ENCODE results near the gene CAP2. TPM values are rescaled to one million over a fixed set of nuclear protein-coding genes. Genes with fewer than 3 reads are reported as not detected.

CAP2 gene
- total RNA-seq, 1 experiment from 2014 or later, result 7.2 TPM

GRCh38 chr6:17472653-17473183 lies 79.3 kb downstream of the CAP2 start (continued):
- TF ChIP-seq CTCF (IDR thresholded peaks at IDR 0.05), result no peak
- TF ChIP-seq ZNF219 (CRISPR knock-in tag; IDR thresholded peaks at IDR 0.05; ENCODE audit: borderline replicate concordance), result no peak
- TF ChIP-seq PRDM15 (CRISPR knock-in tag; IDR thresholded peaks at IDR 0.05), result no peak
- TF ChIP-seq GRHL2 (CRISPR knock-in tag; IDR thresholded peaks at IDR 0.05; ENCODE audit: insufficient replicate concordance, severe bottlenecking), result no peak
- no peak for TF ChIP-seq EMX1 (CRISPR knock-in tag; IDR thresholded peaks at IDR 0.05)
- no peak for TF ChIP-seq ATF3 (CRISPR knock-in tag; conservative IDR thresholded peaks at IDR 0.05)
- TF ChIP-seq OVOL2 (CRISPR knock-in tag; IDR thresholded peaks at IDR 0.05; ENCODE audit: borderline replicate concordance), result no peak
- TF ChIP-seq CBFB (CRISPR knock-in tag; IDR thresholded peaks at IDR 0.05; ENCODE audit: low read depth), result no peak

DNA sequence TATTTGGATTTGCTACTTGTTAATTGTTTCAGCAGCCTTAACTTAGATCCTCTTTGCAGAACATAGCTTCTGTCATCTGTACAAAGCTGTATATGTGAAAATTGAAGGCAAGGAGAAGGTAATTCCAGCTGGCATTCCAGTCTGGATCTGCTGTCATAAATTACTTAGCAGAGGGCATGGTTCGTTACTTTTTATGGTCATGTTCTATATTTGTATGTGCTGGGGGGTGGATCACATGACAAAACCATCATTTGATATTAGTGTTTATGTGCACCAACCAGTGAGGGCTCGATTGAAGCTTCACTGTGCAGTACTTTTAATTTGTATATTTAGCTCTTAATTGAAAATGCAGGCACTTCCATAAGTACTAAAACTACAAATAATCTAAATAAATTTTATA lies 80.2 kb downstream of the CAP2 start:
- Mint-ChIP-seq H3K4me1 (peaks cover 3% of the 10 kb centered on the region; the same call in 1 of the 2 replicates), H3K4me3 (no peak overlapping the region), H3K36me3 (no peaks in the 10 kb centered on the region), H3K9me3 (no peaks in the 10 kb centered on the region), H3K27ac (no peak overlapping the region), H3K27me3 (ENCODE audit: low read depth) (no peaks in the 10 kb centered on the region)
- TF ChIP-seq ZBTB21 (CRISPR knock-in tag; IDR thresholded peaks at IDR 0.05; ENCODE audit: borderline replicate concordance) (no peak), ZNF138 (CRISPR knock-in tag; conservative IDR thresholded peaks at IDR 0.05) (no peak), ZNF532 (CRISPR knock-in tag; IDR thresholded peaks at IDR 0.05; ENCODE audit: borderline replicate concordance) (no peak), ZNF121 (CRISPR knock-in tag; IDR thresholded peaks at IDR 0.05) (no peak), JUN (CRISPR knock-in tag; IDR thresholded peaks at IDR 0.05) (no peak), NR1H2 (CRISPR knock-in tag; IDR thresholded peaks at IDR 0.05) (no peak), IRF2 (CRISPR knock-in tag; IDR thresholded peaks at IDR 0.05; ENCODE audit: borderline replicate concordance, low read depth) (no peak), ZNF423 (CRISPR knock-in tag; IDR thresholded peaks at IDR 0.05) (no peak), FOXK1 (CRISPR knock-in tag; IDR thresholded peaks at IDR 0.05) (no peak), NFE2L1 (CRISPR knock-in tag; IDR thresholded peaks at IDR 0.05) (no peak), ETV6 (CRISPR knock-in tag; IDR thresholded peaks at IDR 0.05) (no peak), EMX1 (CRISPR knock-in tag; IDR thresholded peaks at IDR 0.05) (no peak), MXD4 (CRISPR knock-in tag; IDR thresholded peaks at IDR 0.05; ENCODE audit: borderline replicate concordance) (no peak)
- no peak for ATAC-seq
- no peak for DNase-seq (ENCODE audit: low spot score)
- CTCF ChIA-PET, result interaction anchor here (1.2 to 1.7 kb wide), 2 partner anchors 112 to 273 kb away, joined by 3 to 4 read pairs; no protein-coding TSS in a partner anchor
- POLR2A ChIA-PET, result no interaction called here
